Measurements from ENCODE around the gene NEU2.

DNA sequence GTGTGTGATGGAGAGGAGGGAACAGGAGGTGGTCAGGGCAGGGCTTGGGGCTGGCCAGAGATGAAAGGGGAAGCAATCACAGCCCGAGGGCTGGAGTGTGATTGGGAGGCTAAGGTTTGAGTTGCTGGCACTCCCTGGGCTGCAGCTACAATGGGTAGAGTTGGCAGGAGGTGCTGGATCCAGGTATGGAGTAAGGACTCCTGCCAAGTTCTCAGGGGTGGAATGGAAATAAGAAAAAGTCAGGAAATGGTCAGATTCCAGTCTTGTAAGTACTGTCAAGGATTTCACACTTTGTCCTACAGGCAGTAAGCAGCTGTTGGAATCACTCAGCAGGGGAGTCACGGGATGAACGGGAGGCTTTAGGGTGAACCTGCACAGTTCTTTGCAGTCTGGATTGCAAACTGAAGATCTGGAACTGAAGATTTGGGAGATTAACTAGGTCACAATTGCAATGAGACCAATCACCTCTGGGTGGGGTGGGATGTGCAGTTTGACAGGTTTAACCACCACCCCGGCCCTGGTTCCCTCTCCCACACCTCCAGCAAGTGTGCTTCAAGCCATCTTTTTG lies 16.8 kb downstream of the NEU2 start:
- TF ChIP-seq CTCF (IDR thresholded peaks at IDR 0.05; ENCODE audit: low read depth, low read length, missing input control) (no peak), JUND (IDR thresholded peaks at IDR 0.05) (no peak), RAD21 (IDR thresholded peaks at IDR 0.05) (no peak), NR2F2 (IDR thresholded peaks at IDR 0.05) (no peak), RXRA (IDR thresholded peaks at IDR 0.05) (no peak)
- TF ChIP-seq, protein P1, sequence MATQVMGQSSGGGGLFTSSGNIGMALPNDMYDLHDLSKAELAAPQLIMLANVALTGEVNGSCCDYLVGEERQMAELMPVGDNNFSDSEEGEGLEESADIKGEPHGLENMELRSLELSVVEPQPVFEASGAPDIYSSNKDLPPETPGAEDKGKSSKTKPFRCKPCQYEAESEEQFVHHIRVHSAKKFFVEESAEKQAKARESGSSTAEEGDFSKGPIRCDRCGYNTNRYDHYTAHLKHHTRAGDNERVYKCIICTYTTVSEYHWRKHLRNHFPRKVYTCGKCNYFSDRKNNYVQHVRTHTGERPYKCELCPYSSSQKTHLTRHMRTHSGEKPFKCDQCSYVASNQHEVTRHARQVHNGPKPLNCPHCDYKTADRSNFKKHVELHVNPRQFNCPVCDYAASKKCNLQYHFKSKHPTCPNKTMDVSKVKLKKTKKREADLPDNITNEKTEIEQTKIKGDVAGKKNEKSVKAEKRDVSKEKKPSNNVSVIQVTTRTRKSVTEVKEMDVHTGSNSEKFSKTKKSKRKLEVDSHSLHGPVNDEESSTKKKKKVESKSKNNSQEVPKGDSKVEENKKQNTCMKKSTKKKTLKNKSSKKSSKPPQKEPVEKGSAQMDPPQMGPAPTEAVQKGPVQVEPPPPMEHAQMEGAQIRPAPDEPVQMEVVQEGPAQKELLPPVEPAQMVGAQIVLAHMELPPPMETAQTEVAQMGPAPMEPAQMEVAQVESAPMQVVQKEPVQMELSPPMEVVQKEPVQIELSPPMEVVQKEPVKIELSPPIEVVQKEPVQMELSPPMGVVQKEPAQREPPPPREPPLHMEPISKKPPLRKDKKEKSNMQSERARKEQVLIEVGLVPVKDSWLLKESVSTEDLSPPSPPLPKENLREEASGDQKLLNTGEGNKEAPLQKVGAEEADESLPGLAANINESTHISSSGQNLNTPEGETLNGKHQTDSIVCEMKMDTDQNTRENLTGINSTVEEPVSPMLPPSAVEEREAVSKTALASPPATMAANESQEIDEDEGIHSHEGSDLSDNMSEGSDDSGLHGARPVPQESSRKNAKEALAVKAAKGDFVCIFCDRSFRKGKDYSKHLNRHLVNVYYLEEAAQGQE (IDR thresholded peaks at IDR 0.05): no peak
